ENCODE data around the gene BHLHE40.

- no peak for TF ChIP-seq POLR2A (IDR thresholded peaks at IDR 0.05; ENCODE audit: low read length)
- no peak for TF ChIP-seq GATA1 (IDR thresholded peaks at IDR 0.05; ENCODE audit: low read depth, low read length)
These were observed 32.5 kb downstream of the BHLHE40 start for GRCh38 chr3:5011555-5012256.
